ENCODE measurements around the gene MAP4K4.

DNA sequence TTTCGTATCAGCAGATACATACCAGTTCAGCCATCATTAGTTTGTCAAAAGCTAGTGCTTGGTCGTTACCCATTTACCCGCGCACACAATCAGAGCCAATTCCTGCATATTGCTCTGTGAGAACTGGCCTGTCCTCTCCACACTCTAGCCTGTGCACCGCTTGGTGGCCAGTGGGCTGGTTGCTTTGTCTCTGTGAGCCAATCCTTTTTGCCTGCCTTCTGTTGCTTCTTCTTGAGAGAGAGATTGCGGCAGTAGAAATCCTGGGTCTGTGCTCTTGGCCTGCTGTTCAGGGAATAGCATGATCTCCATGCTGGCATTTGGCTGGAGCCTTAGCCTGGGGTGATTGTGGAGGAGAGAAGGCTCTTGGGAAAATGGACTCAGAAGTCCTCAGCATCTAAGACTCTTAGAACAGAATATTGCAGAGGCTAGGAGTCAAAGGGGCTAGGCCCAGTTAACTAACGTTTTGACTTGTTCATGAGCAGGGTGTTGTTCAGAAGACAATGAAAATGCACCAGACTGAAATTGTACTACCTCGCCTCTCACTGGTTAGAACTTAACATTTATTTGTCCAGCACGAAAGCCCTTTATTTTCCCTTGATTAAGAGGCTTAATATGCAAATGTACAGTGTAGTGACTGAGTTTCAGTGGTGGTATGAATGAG, 37.1 kb downstream of the MAP4K4 start:
- no peak for TF ChIP-seq CTCF (IDR thresholded peaks at IDR 0.05; ENCODE audit: low read length)
- no peak for TF ChIP-seq EZH2phosphoT487 (IDR thresholded peaks at IDR 0.05; ENCODE audit: low read length)
- no peak for TF ChIP-seq EZH2 (optimal IDR thresholded peaks at IDR 0.05; ENCODE audit: low read depth, low read length)
